Measurements from ENCODE around the gene DAAM2.

DAAM2 gene

DNA sequence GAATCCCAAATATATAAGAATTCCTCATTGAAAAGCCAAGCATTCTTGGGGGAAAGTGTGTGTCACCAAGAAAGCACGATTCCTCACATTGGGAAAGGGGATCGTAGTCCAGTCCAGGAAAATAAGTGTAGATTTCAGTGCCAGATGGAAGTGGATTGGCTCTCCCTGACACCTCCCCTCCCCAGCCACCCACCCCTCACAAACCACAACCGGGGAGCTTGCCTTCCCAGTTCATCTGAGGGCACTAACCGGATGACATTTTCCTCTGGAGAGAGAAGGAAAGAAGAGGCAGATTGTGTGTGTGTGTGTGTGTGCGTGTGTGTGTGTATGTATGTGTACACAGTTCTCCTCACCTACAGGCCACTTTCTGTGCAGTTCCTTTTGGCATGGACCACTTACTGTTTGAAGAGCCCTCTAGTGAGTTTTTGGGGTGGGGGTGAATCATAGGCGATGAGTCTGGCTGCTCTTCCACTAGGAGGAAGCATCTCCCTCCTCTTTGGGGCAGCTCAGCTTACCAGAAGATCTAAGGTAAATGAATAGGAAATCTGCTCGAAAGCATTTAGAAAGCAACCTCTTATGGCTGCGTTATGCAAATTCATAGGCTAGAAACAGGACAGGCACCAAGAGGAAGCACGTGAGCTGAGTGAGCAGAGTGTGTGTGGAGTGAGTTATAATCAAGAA is 20.8 kb downstream of the DAAM2 start:
- Histone ChIP-seq H2BK12ac (ENCODE audit: low read length) (no peak overlapping the region), H2AK5ac (ENCODE audit: low read depth, low read length) (no peak overlapping the region), H3K23ac (ENCODE audit: low read depth, low read length, poor library complexity) (no peak overlapping the region), H3K27me3 (ENCODE audit: control insufficient read depth in 3 of 3, insufficient read depth in 3 of 3, low read depth in 1 of 3, low read length in 3 of 3) (no peaks in the 10 kb centered on the region), H3K9me3 (replicated peaks in 1 of 2; ENCODE audit: control insufficient read depth in 2 of 2, insufficient read depth in 1 of 2, low read depth in 1 of 2, low read length in 2 of 2) (no peaks in the 10 kb centered on the region), H2BK15ac (ENCODE audit: low read length) (no peak overlapping the region), H3K36me3 (replicated peaks in 1 of 2; ENCODE audit: control insufficient read depth in 2 of 2, insufficient read depth in 2 of 2, low read length in 2 of 2) (no peaks in the 10 kb centered on the region), H3K18ac (ENCODE audit: low read length) (no peak overlapping the region), H3K14ac (ENCODE audit: low read length) (no peak overlapping the region), H3K9ac (ENCODE audit: low read depth, low read length, poor library complexity) (no peak overlapping the region), H3K79me1 (ENCODE audit: low read depth, low read length) (no peaks in the 10 kb centered on the region), H3K4ac (ENCODE audit: low read length) (no peak overlapping the region), H3K4me1 (ENCODE audit: control insufficient read depth in 2 of 2, insufficient read depth in 1 of 2, low read depth in 1 of 2, low read length in 2 of 2) (peaks cover 0 to 6% of the 10 kb centered on the region in 2 donors), H3K4me2 (ENCODE audit: insufficient read depth, low read length, poor library complexity, severe bottlenecking) (no peak overlapping the region), H3K27ac (replicated peaks; ENCODE audit: low read length) (no peak overlapping the region), H4K8ac (ENCODE audit: low read depth, low read length) (no peak overlapping the region), H2BK5ac (ENCODE audit: low read length) (no peak overlapping the region), H2AFZ (ENCODE audit: low read length) (no peak overlapping the region), H4K91ac (ENCODE audit: low read depth, low read length, poor library complexity) (no peak overlapping the region), H3K4me3 (ENCODE audit: low read length in 2 of 2) (no peak overlapping the region), H2BK120ac (ENCODE audit: low read depth, low read length) (no peak overlapping the region)
- no CpG with 5 or more reads among the region's 9 CpGs for WGBS, 2 donors (ENCODE audit: extremely low coverage in 2 of 2, insufficient read length in 2 of 2, insufficient replicate concordance in 1 of 2)
- DNase-seq (ENCODE audit: low spot score): no peak

DNA sequence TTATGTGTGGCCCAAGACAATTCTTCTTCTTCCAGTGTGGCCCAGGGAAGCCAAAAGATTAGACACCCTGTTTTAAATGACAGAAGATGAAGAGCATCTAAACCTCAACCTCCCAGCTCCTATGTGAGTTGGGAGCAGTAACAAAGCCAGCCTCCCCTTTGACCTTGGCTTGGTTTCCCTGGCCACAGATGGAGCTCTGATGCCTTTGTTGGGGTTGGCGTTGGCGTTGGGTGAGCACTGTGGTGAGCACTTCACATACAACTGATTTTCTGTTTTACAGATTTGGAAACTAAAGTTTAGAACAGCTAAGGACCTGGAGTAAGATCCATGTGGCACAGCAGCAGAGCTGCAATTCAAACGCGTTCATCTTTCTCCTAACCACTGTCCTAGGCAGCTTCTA is 22.1 kb downstream of the DAAM2 start:
- Histone ChIP-seq H2BK5ac (ENCODE audit: low read length) (no peak overlapping the region), H2BK120ac (ENCODE audit: low read depth, low read length) (no peak overlapping the region), H2BK12ac (ENCODE audit: low read length) (no peak overlapping the region), H3K4me1 (ENCODE audit: control insufficient read depth in 2 of 2, insufficient read depth in 1 of 2, low read depth in 1 of 2, low read length in 2 of 2) (peaks cover 0 to 6% of the 10 kb centered on the region in 2 donors), H3K27ac (replicated peaks; ENCODE audit: low read length) (no peak overlapping the region), H3K18ac (ENCODE audit: low read length) (no peak overlapping the region), H4K91ac (ENCODE audit: low read depth, low read length, poor library complexity) (no peak overlapping the region), H3K14ac (ENCODE audit: low read length) (no peak overlapping the region), H3K9me3 (replicated peaks in 1 of 2; ENCODE audit: control insufficient read depth in 2 of 2, insufficient read depth in 1 of 2, low read depth in 1 of 2, low read length in 2 of 2) (no peaks in the 10 kb centered on the region), H3K79me1 (ENCODE audit: low read depth, low read length) (no peaks in the 10 kb centered on the region), H4K8ac (ENCODE audit: low read depth, low read length) (no peak overlapping the region), H3K9ac (ENCODE audit: low read depth, low read length, poor library complexity) (no peak overlapping the region), H3K4me3 (ENCODE audit: low read length in 2 of 2) (no peak overlapping the region), H2AFZ (ENCODE audit: low read length) (no peak overlapping the region), H3K4me2 (ENCODE audit: insufficient read depth, low read length, poor library complexity, severe bottlenecking) (no peak overlapping the region), H3K4ac (ENCODE audit: low read length) (no peak overlapping the region), H3K23ac (ENCODE audit: low read depth, low read length, poor library complexity) (no peak overlapping the region), H3K27me3 (ENCODE audit: control insufficient read depth in 3 of 3, insufficient read depth in 3 of 3, low read depth in 1 of 3, low read length in 3 of 3) (no peaks in the 10 kb centered on the region), H2AK5ac (ENCODE audit: low read depth, low read length) (no peak overlapping the region), H3K36me3 (replicated peaks in 1 of 2; ENCODE audit: control insufficient read depth in 2 of 2, insufficient read depth in 2 of 2, low read length in 2 of 2) (no peaks in the 10 kb centered on the region), H2BK15ac (ENCODE audit: low read length) (no peak overlapping the region)
- WGBS, 2 donors (ENCODE audit: extremely low coverage in 2 of 2, insufficient read length in 2 of 2, insufficient replicate concordance in 1 of 2): no CpG with 5 or more reads among the region's 4 CpGs
- no peak for DNase-seq (ENCODE audit: low spot score)

DNA sequence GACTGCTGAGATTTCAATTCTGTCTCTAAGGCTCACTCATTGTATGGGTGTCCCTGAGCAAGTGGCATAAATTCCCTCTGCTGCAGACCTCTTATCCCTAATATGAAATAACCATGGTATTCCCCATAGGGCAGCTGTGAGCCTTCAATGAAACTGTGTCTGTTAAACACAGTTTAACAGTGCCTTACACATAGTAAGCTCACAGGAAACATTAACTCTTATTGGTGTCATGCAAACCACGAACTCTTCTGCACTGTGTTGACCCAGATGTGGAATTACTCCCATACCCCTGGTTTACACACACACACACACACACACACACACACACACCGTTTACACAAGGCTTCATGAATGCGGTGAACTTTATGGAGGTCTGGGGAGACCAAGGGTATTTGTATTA is 23.2 kb downstream of the DAAM2 start:
- H2AK5ac ChIP-seq (ENCODE audit: low read depth, low read length): no peak overlapping the region
- no peak overlapping the region for H4K91ac ChIP-seq (ENCODE audit: low read depth, low read length, poor library complexity)
- H3K9me3 ChIP-seq (replicated peaks in 1 of 2; ENCODE audit: control insufficient read depth in 2 of 2, insufficient read depth in 1 of 2, low read depth in 1 of 2, low read length in 2 of 2): no peaks in the 10 kb centered on the region
- no CpG with 5 or more reads among the region's 3 CpGs for WGBS, 2 donors (ENCODE audit: extremely low coverage in 2 of 2, insufficient read length in 2 of 2, insufficient replicate concordance in 1 of 2)
- no peaks in the 10 kb centered on the region for H3K79me1 ChIP-seq (ENCODE audit: low read depth, low read length)
- H3K27ac ChIP-seq (replicated peaks; ENCODE audit: low read length): no peak overlapping the region
- no peak overlapping the region for H4K8ac ChIP-seq (ENCODE audit: low read depth, low read length)
- no peak overlapping the region for H2BK12ac ChIP-seq (ENCODE audit: low read length)
- H2BK5ac ChIP-seq (ENCODE audit: low read length): no peak overlapping the region
- H3K4ac ChIP-seq (ENCODE audit: low read length): no peak overlapping the region
- H3K36me3 ChIP-seq (replicated peaks in 1 of 2; ENCODE audit: control insufficient read depth in 2 of 2, insufficient read depth in 2 of 2, low read length in 2 of 2): no peaks in the 10 kb centered on the region
- H3K9ac ChIP-seq (ENCODE audit: low read depth, low read length, poor library complexity): no peak overlapping the region
- H2AFZ ChIP-seq (ENCODE audit: low read length): no peak overlapping the region
- no peak overlapping the region for H3K14ac ChIP-seq (ENCODE audit: low read length)
- no peak for DNase-seq (ENCODE audit: low spot score)
- H3K4me3 ChIP-seq (ENCODE audit: low read length in 2 of 2): no peak overlapping the region
- H3K27me3 ChIP-seq (ENCODE audit: control insufficient read depth in 3 of 3, insufficient read depth in 3 of 3, low read depth in 1 of 3, low read length in 3 of 3): no peaks in the 10 kb centered on the region
- H3K4me1 ChIP-seq (ENCODE audit: control insufficient read depth in 2 of 2, insufficient read depth in 1 of 2, low read depth in 1 of 2, low read length in 2 of 2): peaks cover 0 to 6% of the 10 kb centered on the region in 2 donors
- no peak overlapping the region for H2BK120ac ChIP-seq (ENCODE audit: low read depth, low read length)
- no peak overlapping the region for H3K23ac ChIP-seq (ENCODE audit: low read depth, low read length, poor library complexity)
- H2BK15ac ChIP-seq (ENCODE audit: low read length): no peak overlapping the region
- no peak overlapping the region for H3K4me2 ChIP-seq (ENCODE audit: insufficient read depth, low read length, poor library complexity, severe bottlenecking)
- H3K18ac ChIP-seq (ENCODE audit: low read length): no peak overlapping the region

DNA sequence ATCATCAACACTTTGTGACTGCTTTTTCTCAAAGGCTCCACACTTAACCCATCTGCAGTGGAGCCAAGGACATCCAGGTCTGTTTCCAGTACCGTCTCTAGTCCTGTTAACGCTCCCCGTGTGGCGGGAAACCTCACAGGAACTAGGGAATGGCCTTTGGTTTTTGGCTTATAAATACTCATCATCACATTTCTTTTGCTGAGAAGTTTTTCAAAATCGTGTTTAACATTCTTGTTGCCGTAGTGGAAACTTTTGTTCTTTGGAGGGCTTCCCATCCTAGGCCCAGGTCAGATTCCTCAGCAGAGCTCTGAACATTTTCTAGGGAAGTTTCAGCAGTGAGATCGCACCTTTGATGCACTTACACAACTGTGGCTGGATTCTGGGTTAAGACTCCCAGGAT is 24.6 kb downstream of the DAAM2 start:
- Histone ChIP-seq H4K8ac (ENCODE audit: low read depth, low read length) (no peak overlapping the region), H3K4me1 (ENCODE audit: control insufficient read depth in 2 of 2, insufficient read depth in 1 of 2, low read depth in 1 of 2, low read length in 2 of 2) (peaks cover 0 to 6% of the 10 kb centered on the region in 2 donors), H3K27ac (replicated peaks; ENCODE audit: low read length) (no peak overlapping the region), H2BK15ac (ENCODE audit: low read length) (no peak overlapping the region), H3K4me2 (ENCODE audit: insufficient read depth, low read length, poor library complexity, severe bottlenecking) (no peak overlapping the region), H3K14ac (ENCODE audit: low read length) (no peak overlapping the region), H3K9me3 (replicated peaks in 1 of 2; ENCODE audit: control insufficient read depth in 2 of 2, insufficient read depth in 1 of 2, low read depth in 1 of 2, low read length in 2 of 2) (no peaks in the 10 kb centered on the region), H3K79me1 (ENCODE audit: low read depth, low read length) (no peaks in the 10 kb centered on the region), H2AK5ac (ENCODE audit: low read depth, low read length) (no peak overlapping the region), H3K18ac (ENCODE audit: low read length) (no peak overlapping the region), H3K36me3 (replicated peaks in 1 of 2; ENCODE audit: control insufficient read depth in 2 of 2, insufficient read depth in 2 of 2, low read length in 2 of 2) (no peaks in the 10 kb centered on the region), H3K4me3 (ENCODE audit: low read length in 2 of 2) (no peak overlapping the region), H2AFZ (ENCODE audit: low read length) (no peak overlapping the region), H2BK5ac (ENCODE audit: low read length) (no peak overlapping the region), H2BK12ac (ENCODE audit: low read length) (no peak overlapping the region), H4K91ac (ENCODE audit: low read depth, low read length, poor library complexity) (no peak overlapping the region), H3K9ac (ENCODE audit: low read depth, low read length, poor library complexity) (no peak overlapping the region), H3K23ac (ENCODE audit: low read depth, low read length, poor library complexity) (no peak overlapping the region), H3K4ac (ENCODE audit: low read length) (no peak overlapping the region), H2BK120ac (ENCODE audit: low read depth, low read length) (no peak overlapping the region), H3K27me3 (ENCODE audit: control insufficient read depth in 3 of 3, insufficient read depth in 3 of 3, low read depth in 1 of 3, low read length in 3 of 3) (no peaks in the 10 kb centered on the region)
- DNase-seq (ENCODE audit: low spot score): no peak
- no CpG with 5 or more reads among the region's 7 CpGs for WGBS, 2 donors (ENCODE audit: extremely low coverage in 2 of 2, insufficient read length in 2 of 2, insufficient replicate concordance in 1 of 2)

All from neuronal stem cell (in vitro differentiated cells).